K562 (cell line): ENCODE measurements around the gene HIP1R. TPM values are rescaled to one million over a fixed set of nuclear protein-coding genes. Genes with fewer than 3 reads are reported as not detected.

Experiments used
- ADNP ChIP-seq: fragments of 200-800 bp; sonication (Bioruptor generic); IDR thresholded peaks from 2 replicates; pipeline ENCODE4 v1.6.1; 2016; ENCODE audit warnings: missing genetic modification characterization, missing compliant biosample characterization
- ARHGAP35 ChIP-seq: fragments of 450-650 bp; IDR thresholded peaks from 2 replicates; pipeline ENCODE4 v1.6.1; 2018; ENCODE audit not compliant: partially characterized antibody
- EGR1 ChIP-seq: fragments of 450-650 bp; conservative IDR thresholded peaks from 2 replicates; pipeline ENCODE4 v1.6.1; 2017; ENCODE audit warnings: mild to moderate bottlenecking
- HNRNPLL ChIP-seq: fragments of 200-400 bp; formaldehyde crosslinking; IDR thresholded peaks from 2 replicates; pipeline ENCODE4 v1.6.1; 2017; ENCODE audit warnings: low read length, low read depth, mild to moderate bottlenecking; ENCODE audit not compliant: poor library complexity, severe bottlenecking
- MYC ChIP-seq, 2 experiments: fragments of 250-450 bp in 1 of 2; sonication (Bioruptor Pico) in 1 of 2; IDR thresholded peaks; 2 replicates each; pipeline versions ENCODE4 v1.5.1 to v1.6.1; 2012 to 2021; ENCODE audit warnings: low read depth in 2 of 2, borderline replicate concordance in 1 of 2, improper control_type of control experiment in 1 of 2, low read length in 1 of 2, mild to moderate bottlenecking in 1 of 2, moderate library complexity in 1 of 2
- PHB ChIP-seq: fragments of 250-450 bp; sonication (Bioruptor Pico); IDR thresholded peaks from 2 replicates; pipeline ENCODE4 v1.5.0; 2021
- PHF21A ChIP-seq: fragments of 450-650 bp; IDR thresholded peaks from 2 replicates; pipeline ENCODE4 v1.6.1; 2017; ENCODE audit warnings: low read depth, borderline replicate concordance
- RBBP5 ChIP-seq: fragments of 200-600 bp; sonication (generic); IDR thresholded peaks from 2 replicates; pipeline ENCODE4 v1.6.1; 2012; ENCODE audit warnings: borderline replicate concordance, mild to moderate bottlenecking, low read length, control low read depth, inconsistent platforms; ENCODE audit not compliant: insufficient read depth, poor library complexity, severe bottlenecking
- RBM39 ChIP-seq: fragments of 200-400 bp; formaldehyde crosslinking; optimal IDR thresholded peaks from 2 replicates; pipeline ENCODE3; 2018; ENCODE audit warnings: low read depth, low read length
- TBL1XR1 ChIP-seq, 2 experiments: IDR thresholded peaks; 2 replicates each; pipeline ENCODE4 v1.6.1; 2012; ENCODE audit warnings: improper control_type of control experiment in 2 of 2, low read length in 2 of 2, mild to moderate bottlenecking in 1 of 2
- ZBTB7A ChIP-seq: IDR thresholded peaks from 2 replicates; pipeline ENCODE4 v1.6.1; 2011; ENCODE audit warnings: low read depth, mild to moderate bottlenecking, low read length, moderate library complexity, borderline replicate concordance; ENCODE audit not compliant: control insufficient read depth
- ZC3H4 ChIP-seq: sonication (generic); formaldehyde crosslinking; IDR thresholded peaks from 2 replicates; pipeline ENCODE4 v1.9.0; 2021; ENCODE audit warnings: missing genetic modification reagents, borderline replicate concordance
- ZNF121 ChIP-seq: sonication (generic); formaldehyde crosslinking; conservative IDR thresholded peaks from 2 replicates; pipeline ENCODE4 v1.8.0; 2022; ENCODE audit warnings: missing genetic modification reagents
- ZNF274 ChIP-seq: IDR thresholded peaks from 2 replicates; pipeline ENCODE4 v1.6.1; 2011; ENCODE audit warnings: low read depth, mild to moderate bottlenecking, low read length, moderate library complexity, borderline replicate concordance
- polyA plus RNA-seq, 8 experiments: library from polyadenylated mRNA; depleted of rRNA in 4 of 8; stranded (reverse) in 5 of 8; unstranded in 3 of 8; fragments of >200 nt; fragmentation: Nextera tagmentation in 2 of 8; fragmentation: Illumina TruSeq in 1 of 8; extraction: Ambion mirVana in 2 of 8; extraction: Trizol in 1 of 8; gene quantifications; 2 replicates each; pipeline versions ENCODE4 v1.2.1 to v1.2.3, GENCODE V29; 2011 to 2014; ENCODE audit warnings: inconsistent platforms in 1 of 8, missing spikeins in 1 of 8
- total RNA-seq, 7 experiments: library from RNA; depleted of rRNA in 6 of 7; stranded (reverse); fragments of >200 nt in 6 of 7; fragmentation: Illumina TruSeq in 2 of 7; extraction: Trizol in 2 of 7; gene quantifications; 2 replicates each; pipeline versions ENCODE4 v1.2.1 to v1.2.3, GENCODE V29; 2011 to 2021; ENCODE audit warnings: low replicate concordance in 1 of 7
- TF ChIP-seq, protein P1 (sequence below), 2 experiments: fragments of 450-650 bp in 1 of 2; sonication (generic) in 1 of 2; formaldehyde crosslinking in 1 of 2; IDR thresholded peaks; 2 replicates each; pipeline versions ENCODE4 v1.7.1 to v1.9.0; 2016 to 2022; ENCODE audit warnings: inconsistent platforms in 1 of 2, mild to moderate bottlenecking in 1 of 2, missing genetic modification reagents in 1 of 2

The HIP1R gene
- total and polyA plus RNA-seq, 9 of the 15 experiments (the other 6 are each of a cell fraction or from before 2014, with no cell fraction given), result 0.15 to 31.0 (median 14.2) TPM

DNA sequence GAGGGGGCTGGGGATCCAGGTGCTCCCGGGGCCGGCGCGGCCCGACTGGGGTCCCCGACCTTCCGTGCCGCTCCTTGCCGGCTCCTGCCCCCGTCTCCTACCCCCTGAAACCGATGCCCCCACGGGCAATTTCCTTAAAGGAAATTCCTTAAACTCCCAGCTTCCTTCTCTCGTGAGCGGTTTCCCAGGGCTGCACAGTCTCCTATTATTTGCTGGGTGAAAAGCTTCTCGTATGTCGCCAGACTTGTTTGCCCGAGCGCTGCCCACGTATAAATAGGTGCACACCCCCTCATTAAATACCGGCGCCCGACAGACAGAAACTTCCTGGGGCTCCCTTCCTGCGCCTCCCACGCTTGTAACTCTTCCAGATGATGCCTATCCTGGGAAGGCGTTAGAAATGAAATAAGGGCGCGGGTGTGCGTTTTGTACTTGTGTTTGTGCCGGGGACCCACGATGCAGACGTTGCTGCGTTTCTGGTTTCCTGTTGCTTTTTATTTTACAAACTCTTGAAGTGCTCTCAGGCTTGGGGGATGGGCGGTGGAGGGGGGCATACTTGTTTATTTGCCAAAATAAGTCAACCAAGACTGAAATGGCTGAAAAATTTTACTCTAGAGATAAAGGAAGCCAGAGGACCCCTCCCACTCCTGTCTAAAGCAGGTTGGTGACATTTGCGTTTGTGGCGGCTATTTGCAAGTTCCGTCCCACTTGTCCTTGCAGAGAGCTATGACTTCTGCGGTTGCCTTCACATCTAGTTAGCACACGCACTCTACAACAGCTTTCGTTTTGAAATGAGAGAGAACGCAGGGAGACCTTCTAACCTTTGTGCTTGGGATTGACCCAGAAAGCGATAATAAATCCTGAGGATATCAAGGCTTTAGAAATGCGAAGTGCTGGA, 1.0 kb downstream of the HIP1R start (continued):
- no peak for TF ChIP-seq ZNF274
- TF ChIP-seq RBM39, result no peak
- TF ChIP-seq HNRNPLL, result peak; percentile 57
- no peak for TF ChIP-seq ZNF121
- 0 out of 2 replicates have a peak, but pooled peaks have one; percentile 19 for TF ChIP-seq MYC (IDR thresholded peaks at IDR 0.05; ENCODE audit: low read depth, low read length)
- no peak for TF ChIP-seq MYC (CRISPR knock-in tag; IDR thresholded peaks at IDR 0.05; ENCODE audit: borderline replicate concordance, low read depth)
- TF ChIP-seq ADNP (tag), result no peak
- no peak for TF ChIP-seq RBBP5
- no peak for TF ChIP-seq PHB (CRISPR knock-in tag)
- TF ChIP-seq, protein P1, sequence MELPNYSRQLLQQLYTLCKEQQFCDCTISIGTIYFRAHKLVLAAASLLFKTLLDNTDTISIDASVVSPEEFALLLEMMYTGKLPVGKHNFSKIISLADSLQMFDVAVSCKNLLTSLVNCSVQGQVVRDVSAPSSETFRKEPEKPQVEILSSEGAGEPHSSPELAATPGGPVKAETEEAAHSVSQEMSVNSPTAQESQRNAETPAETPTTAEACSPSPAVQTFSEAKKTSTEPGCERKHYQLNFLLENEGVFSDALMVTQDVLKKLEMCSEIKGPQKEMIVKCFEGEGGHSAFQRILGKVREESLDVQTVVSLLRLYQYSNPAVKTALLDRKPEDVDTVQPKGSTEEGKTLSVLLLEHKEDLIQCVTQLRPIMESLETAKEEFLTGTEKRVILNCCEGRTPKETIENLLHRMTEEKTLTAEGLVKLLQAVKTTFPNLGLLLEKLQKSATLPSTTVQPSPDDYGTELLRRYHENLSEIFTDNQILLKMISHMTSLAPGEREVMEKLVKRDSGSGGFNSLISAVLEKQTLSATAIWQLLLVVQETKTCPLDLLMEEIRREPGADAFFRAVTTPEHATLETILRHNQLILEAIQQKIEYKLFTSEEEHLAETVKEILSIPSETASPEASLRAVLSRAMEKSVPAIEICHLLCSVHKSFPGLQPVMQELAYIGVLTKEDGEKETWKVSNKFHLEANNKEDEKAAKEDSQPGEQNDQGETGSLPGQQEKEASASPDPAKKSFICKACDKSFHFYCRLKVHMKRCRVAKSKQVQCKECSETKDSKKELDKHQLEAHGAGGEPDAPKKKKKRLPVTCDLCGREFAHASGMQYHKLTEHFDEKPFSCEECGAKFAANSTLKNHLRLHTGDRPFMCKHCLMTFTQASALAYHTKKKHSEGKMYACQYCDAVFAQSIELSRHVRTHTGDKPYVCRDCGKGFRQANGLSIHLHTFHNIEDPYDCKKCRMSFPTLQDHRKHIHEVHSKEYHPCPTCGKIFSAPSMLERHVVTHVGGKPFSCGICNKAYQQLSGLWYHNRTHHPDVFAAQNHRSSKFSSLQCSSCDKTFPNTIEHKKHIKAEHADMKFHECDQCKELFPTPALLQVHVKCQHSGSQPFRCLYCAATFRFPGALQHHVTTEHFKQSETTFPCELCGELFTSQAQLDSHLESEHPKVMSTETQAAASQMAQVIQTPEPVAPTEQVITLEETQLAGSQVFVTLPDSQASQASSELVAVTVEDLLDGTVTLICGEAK (IDR thresholded peaks at IDR 0.05), result peak; percentile 26
- TF ChIP-seq, protein P1 (CRISPR knock-in tag; IDR thresholded peaks at IDR 0.05), result no peak
- TF ChIP-seq TBL1XR1 (IDR thresholded peaks at IDR 0.05; ENCODE audit: low read length in 2 of 2), result peak in 1 of 2 experiments; percentile 10; a peak in 1 of 4 replicates
- TF ChIP-seq PHF21A, result no peak
- no peak for TF ChIP-seq ARHGAP35
- peak; percentile 80 for TF ChIP-seq EGR1
- TF ChIP-seq ZBTB7A, result peak; percentile 30; the same call in 1 of the 2 replicates
- peak; percentile 21; the same call in 1 of the 2 replicates for TF ChIP-seq ZC3H4 (CRISPR knock-in tag)
